GM12865 (cell line): Measurements from ENCODE around the gene CCL27.

Experiments used
- DNase-seq: peaks from one replicate; pipeline ENCODE4 v3.0.0; 2010; ENCODE audit warnings: low read depth
- H3K4me3 ChIP-seq: 2 replicates; pipeline ENCODE4 v1.5.1; 2011; ENCODE audit warnings: mild to moderate bottlenecking, low read depth, low read length, control low read depth
- TF ChIP-seq, protein P1 (sequence below): IDR thresholded peaks from 2 replicates; pipeline ENCODE4 v1.5.1; 2011; ENCODE audit warnings: low read length, control low read depth, low read depth, inconsistent platforms; ENCODE audit not compliant: insufficient read depth; ENCODE audit errors: missing control alignments

The CCL27 gene

DNA sequence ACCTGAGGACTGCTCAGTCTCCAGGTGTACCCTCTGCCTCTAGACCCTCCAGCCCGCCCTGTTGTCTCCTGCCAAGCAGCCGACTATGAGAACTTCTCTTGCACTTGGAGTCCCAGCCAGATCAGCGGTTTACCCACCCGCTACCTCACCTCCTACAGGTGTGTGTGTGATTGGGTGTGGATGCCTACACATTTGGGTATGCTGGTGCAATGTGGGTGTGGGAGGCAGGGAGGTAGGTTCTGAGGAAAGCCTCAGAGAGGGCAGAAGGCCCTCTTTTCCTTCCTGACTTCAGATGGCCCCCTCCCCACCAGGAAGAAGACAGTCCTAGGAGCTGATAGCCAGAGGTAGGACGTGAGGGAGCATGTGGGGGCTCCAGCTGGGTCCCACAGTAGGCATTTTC, 5.5 kb downstream of the CCL27 start:
- no peak overlapping the region for H3K4me3 ChIP-seq
- TF ChIP-seq, protein P1, sequence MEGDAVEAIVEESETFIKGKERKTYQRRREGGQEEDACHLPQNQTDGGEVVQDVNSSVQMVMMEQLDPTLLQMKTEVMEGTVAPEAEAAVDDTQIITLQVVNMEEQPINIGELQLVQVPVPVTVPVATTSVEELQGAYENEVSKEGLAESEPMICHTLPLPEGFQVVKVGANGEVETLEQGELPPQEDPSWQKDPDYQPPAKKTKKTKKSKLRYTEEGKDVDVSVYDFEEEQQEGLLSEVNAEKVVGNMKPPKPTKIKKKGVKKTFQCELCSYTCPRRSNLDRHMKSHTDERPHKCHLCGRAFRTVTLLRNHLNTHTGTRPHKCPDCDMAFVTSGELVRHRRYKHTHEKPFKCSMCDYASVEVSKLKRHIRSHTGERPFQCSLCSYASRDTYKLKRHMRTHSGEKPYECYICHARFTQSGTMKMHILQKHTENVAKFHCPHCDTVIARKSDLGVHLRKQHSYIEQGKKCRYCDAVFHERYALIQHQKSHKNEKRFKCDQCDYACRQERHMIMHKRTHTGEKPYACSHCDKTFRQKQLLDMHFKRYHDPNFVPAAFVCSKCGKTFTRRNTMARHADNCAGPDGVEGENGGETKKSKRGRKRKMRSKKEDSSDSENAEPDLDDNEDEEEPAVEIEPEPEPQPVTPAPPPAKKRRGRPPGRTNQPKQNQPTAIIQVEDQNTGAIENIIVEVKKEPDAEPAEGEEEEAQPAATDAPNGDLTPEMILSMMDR, result no peak
- no peak for DNase-seq

DNA sequence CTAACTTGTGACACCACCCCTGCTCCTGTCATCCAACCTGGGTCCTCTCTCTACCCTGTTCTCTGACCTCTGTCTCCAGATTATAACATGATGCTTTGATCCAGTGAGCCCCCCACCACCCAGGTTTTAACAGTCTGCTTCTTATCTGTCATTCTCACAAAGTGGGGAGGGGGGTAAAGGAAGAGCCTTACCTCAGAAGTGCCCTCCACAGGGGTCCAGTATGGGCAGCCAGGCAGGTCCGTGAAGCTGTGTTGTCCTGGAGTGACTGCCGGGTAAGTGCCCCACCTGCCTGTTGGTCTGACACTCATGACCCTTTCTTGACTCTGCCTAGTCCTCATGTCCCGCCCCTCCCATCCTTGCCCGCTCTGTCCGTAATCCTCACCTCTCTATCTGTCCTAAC, 7.1 kb downstream of the CCL27 start:
- H3K4me3 ChIP-seq, result no peak overlapping the region
- TF ChIP-seq, protein P1, result no peak
- DNase-seq, result no peak

DNA sequence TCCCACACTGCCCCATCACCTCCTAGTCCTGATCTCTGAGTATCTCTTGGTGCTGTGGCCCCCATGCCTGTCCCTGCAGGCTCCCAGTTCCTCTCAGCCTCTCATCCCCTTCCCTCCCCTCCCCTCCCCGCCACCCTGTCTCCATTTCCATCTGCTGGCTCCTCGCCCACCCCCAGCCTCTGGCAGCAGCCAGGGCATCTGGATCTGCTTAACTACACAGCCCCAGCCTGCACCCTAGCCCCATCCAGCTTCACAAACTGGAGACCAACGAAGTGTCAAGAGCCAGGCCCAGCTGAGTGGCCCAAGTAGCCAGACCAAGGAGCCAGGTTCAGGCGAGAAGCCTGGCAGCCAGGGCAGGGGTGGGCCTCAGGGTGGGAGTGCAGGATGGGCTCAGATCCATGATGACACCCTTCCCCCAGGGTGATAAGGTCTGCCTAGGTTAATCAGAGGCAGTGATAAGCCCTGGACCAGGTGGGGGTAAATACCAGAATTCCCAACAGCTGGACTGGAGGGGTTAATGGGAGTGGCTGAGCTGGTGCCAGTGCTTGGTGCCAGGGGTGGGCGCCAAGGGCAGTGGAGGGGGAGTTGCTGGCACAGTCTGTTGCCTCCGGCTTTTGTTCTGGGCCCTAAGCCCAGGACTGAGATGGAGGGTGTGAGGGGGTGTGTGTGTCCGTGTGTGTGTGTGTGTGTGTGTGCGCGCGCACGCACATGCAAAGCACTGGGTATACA, 8.0 kb downstream of the CCL27 start:
- TF ChIP-seq, protein P1, result no peak
- no peak overlapping the region for H3K4me3 ChIP-seq
- no peak for DNase-seq

DNA sequence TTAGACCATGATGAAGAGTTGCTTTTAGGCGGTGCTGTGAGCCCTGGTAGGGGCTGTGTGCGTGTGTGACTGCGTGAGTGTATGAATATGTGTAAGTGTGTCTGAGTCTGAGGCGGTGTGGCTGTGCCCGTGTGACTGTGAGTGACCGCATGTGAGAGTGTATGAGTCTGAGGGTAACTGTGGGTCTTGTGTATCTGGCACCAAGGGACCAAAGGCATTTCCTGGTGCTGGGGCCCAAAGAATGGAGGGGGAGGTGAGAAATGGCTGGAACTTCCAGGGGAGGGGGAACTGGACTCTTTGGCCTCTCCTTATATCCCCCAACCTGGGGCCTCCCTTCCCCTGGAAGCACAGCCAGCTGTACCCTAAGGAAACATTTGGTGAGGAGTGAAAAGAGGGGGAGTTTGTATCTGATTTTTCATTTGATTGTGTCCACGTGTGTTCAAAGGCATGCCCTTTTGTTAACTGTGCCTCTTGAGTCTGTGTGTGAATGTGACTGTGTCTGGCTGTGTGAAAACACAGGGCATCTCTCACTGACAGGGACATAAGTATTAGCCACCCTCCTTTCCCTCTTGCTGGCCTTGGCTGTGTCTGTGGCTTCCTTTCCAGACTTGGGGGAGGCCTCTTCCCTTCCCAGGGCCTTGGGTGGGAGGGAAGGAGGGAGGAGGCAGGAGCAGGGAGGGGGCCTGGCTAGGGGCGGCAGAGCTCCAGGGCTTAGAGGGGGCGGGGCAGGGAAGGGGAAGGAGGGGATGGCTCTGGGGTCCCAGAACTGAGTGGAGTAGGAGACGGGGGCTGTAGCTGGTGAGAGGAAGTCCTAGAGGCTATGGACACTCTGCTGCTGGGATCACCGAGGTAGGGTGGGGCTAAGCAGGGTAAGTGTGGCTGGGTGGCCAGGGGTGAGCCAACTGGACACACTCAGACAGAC, 9.0 kb downstream of the CCL27 start:
- TF ChIP-seq, protein P1, result no peak
- H3K4me3 ChIP-seq, result no peak overlapping the region
- no peak for DNase-seq

DNA sequence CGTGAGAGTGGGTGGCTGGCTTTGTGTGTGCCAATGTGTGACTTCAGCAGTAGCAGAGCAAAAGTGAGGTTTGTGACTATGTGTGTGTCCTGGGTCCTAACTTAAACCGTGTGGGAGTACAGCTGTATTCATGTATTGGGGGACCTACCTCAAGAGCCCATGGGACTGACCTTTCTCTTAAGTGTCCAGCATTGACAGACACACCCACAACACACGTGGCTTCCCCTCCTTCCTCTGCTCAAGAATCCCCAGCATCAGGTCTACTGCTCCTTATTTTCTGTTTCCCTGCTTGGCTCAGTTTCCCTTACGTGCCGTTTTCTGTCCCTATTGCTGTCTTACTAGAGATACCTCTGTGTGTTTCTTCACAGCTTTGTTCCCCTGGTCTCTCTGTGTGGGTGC, 9.9 kb downstream of the CCL27 start:
- peak overlapping the region; percentile 25 for H3K4me3 ChIP-seq
- DNase-seq, result no peak
- TF ChIP-seq, protein P1, result no peak

DNA sequence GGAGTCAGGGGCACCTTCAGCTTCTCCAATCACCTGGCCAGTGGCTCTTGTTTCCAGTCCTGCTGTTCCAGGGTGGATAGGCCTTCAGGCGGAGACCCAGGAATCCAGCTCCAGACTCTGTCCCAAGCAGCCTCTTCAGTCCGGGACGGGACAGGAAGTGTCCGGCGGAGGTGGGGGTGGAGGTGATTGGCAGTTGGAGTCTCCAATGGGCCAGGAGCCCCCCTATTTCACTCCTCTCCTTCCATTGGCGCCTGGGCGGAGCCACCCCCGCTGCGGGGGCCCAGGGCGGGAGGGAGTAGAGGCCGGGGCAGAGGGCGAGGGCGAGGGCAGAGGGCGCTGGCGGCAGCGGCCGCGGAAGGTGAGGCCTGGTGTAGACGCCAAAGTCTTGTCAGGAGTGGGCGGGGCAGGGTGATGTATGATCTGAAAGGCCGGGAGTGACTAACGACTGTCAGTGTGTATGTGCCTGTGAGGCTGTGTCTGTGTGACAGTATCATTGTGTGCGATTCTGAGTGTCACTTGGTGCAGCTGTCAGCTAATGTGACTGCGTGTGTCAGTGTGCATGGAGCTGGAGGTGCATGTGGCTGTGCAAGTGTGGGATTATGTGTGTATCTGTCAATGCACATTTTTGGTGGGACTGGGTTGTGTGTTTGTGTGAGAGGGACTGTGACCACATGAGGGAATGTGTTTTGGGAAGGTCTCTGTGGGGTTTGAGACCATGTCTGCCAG, 10.4 kb downstream of the CCL27 start, which contains the start of gene IL11RA:
Gene IL11RA (plus strand): TSS at position 310 of the 726 bp plus-strand sequence. CDS start 3,033 bp downstream, outside the sequence.
- H3K4me3 ChIP-seq, result peak within 1 kb of the TSS; percentile 25
- TF ChIP-seq, protein P1, result no peak
- peak; percentile 76 for DNase-seq
